Measurements from ENCODE around the gene MSI2.

The MSI2 gene

GRCh38 chr17:57631871-57632270 is 375.5 kb downstream of the MSI2 start:
- DNase-seq, result no peak

- DNase-seq, result no peak
These were observed 376.0 kb downstream of the MSI2 start for GRCh38 chr17:57632294-57632693.

- no peak for DNase-seq
These were observed 376.9 kb downstream of the MSI2 start for GRCh38 chr17:57633236-57633635.

GRCh38 chr17:57634713-57635465 is 378.6 kb downstream of the MSI2 start:
- DNase-seq, result no peak

- DNase-seq, result no peak
These were observed 380.0 kb downstream of the MSI2 start for GRCh38 chr17:57636274-57636673.

- DNase-seq, result no peak
These were observed 380.8 kb downstream of the MSI2 start for GRCh38 chr17:57636985-57637665.

- no peak for DNase-seq
These were observed 381.3 kb downstream of the MSI2 start for GRCh38 chr17:57637666-57638010.

GRCh38 chr17:57638284-57638683 is 382.0 kb downstream of the MSI2 start:
- DNase-seq, result no peak

GRCh38 chr17:57639381-57639780 is 383.1 kb downstream of the MSI2 start:
- no peak for DNase-seq

DNA sequence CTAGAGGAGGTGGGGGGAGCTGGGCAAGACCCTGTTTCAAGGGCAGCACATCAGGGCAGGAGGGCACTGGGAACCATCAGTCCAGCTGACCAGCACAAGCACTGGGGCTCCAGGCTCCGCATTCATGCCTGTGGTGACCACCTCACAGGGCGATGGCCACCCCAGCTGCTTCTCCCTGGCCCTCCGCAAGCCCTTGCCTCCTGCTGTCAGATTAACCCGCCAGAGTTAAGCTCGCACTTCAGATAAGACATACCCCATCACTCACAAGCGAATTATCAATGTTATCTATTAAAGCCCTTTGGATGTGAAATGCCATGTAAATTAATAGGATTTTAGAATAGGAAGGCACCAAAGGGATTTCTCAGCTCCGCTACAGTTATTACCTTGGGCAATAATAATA is 383.8 kb downstream of the MSI2 start:
- no peak for DNase-seq

- DNase-seq, result no peak
These were observed 385.4 kb downstream of the MSI2 start for GRCh38 chr17:57641761-57642160.

- DNase-seq, result no peak
These were observed 386.7 kb downstream of the MSI2 start for GRCh38 chr17:57643062-57643461.

DNA sequence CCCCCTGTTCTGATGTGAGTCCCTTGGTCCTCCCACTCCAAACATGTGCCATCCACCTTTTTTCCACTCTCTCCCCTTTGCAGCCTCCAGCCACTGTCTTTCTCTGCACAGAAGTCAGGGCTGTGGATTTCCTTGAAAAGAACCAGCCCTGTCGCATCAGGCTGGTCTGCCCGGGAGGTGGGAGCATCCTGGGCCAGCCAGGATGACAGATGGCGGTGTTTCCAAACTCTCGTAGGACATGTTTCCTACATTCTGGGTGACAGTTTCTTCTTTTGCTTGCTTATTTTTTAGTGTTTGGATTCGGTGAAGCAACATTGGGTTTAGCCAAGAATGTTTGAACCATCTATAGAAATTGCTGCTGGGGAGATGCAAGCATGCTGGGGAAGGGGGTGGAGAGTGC is 388.0 kb downstream of the MSI2 start:
- no peak for DNase-seq

GRCh38 chr17:57645950-57646665 is 389.8 kb downstream of the MSI2 start:
- DNase-seq, result no peak

GRCh38 chr17:57648720-57649119 is 392.4 kb downstream of the MSI2 start:
- no peak for DNase-seq

DNA sequence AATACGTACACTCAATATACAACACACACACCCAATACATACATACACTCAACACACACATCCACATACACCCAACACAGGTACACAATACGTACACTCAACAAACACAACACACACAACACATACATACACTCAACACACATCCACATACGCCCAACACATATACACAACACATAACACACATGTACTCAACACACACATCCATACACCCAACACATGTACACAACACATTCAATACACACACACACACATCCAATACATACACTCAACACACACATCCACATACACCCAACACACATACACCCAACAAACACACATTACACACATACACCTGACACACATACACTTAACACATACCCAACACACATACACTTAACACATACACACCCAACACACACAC is 392.9 kb downstream of the MSI2 start:
- no peak for DNase-seq

GRCh38 chr17:57649731-57650484 is 393.6 kb downstream of the MSI2 start:
- DNase-seq, result no peak

GRCh38 chr17:57650548-57650947 is 394.2 kb downstream of the MSI2 start:
- DNase-seq, result no peak

DNA sequence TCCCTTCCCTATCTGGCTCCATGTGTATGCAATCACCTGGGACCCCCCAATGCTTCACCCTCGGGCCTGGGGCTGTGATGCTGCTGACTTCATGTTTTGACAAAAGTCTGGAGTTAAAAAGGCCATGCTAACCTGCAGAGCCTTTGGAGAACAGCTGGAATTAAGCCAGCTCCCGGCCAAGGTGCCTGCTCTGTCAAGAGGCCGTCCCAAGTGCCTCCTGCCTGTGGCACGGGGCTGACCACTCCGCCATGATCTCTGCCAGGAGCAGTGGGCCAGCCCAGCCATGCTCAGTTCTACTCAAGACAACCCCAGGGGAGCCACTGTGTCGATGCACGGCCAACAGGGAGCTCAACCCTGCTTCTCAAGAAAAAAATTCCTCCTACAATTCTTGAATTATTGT is 395.1 kb downstream of the MSI2 start:
- DNase-seq, result no peak

DNA sequence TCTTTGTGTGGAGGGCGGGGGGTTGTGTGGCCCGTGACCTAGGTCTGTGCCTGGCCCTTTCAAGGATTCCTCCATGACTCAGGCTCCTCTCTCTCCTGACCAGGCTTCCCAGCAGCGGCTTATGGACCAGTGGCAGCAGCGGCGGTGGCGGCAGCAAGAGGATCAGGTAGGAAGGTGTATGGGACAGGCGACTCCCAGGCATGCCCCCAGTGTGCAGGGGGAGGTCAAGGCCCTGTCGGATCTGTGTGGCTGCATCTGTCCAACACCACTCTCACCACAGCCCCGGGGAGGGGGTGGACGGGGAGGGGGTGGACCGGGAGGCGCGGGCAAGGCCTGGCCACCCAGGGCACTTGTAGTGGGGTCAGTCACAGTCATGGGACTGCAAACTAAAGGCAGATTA is 395.7 kb downstream of the MSI2 start:
- no peak for DNase-seq

- no peak for DNase-seq
These were observed 396.5 kb downstream of the MSI2 start for GRCh38 chr17:57652811-57653210.

- no peak for DNase-seq
These were observed 397.0 kb downstream of the MSI2 start for GRCh38 chr17:57653279-57653678.

GRCh38 chr17:57654040-57654775 is 397.9 kb downstream of the MSI2 start:
- no peak for DNase-seq

Data from NCI-H2081 (cell line).